ENCODE data around the gene MYPN. TPM values are rescaled to one million over a fixed set of nuclear protein-coding genes. Genes with fewer than 3 reads are reported as not detected.

The MYPN gene
- total RNA-seq, 4 donors from 2014 or later: 0.16 TPM; not detected in 3

- 80% methylated on average over 5 of the region's 5 CpGs for WGBS
- no peak for DNase-seq (ENCODE audit: low spot score in 2 of 2)
- TF ChIP-seq POLR2A (IDR thresholded peaks at IDR 0.05): no peak
- TF ChIP-seq POLR2AphosphoS5 (IDR thresholded peaks at IDR 0.05): no peak
- TF ChIP-seq EP300 (IDR thresholded peaks at IDR 0.05): no peak
- no peak for TF ChIP-seq CTCF (IDR thresholded peaks at IDR 0.05)
- Histone ChIP-seq H3K4me3 (no peak overlapping the region), H3K36me3 (no peaks in the 10 kb centered on the region), H3K27me3 (no peaks in the 10 kb centered on the region), H3K9me3 (no peaks in the 10 kb centered on the region), H3K4me1 (peaks cover 8% of the 10 kb centered on the region), H3K27ac (no peak overlapping the region)
Observed at GRCh38 chr10:68230268-68230667, 121.0 kb downstream of the MYPN start.

- H3K36me3 ChIP-seq: no peaks in the 10 kb centered on the region
- no peaks in the 10 kb centered on the region for H3K9me3 ChIP-seq
- peak overlapping the region; percentile 73 for H3K4me3 ChIP-seq
- peak overlapping the region; percentile 30 for H3K27ac ChIP-seq
- TF ChIP-seq CTCF (IDR thresholded peaks at IDR 0.05) (no peak), POLR2AphosphoS5 (IDR thresholded peaks at IDR 0.05) (no peak), EP300 (IDR thresholded peaks at IDR 0.05) (no peak), POLR2A (IDR thresholded peaks at IDR 0.05) (no peak)
- under 1% methylated on average over 42 of the region's 81 CpGs for WGBS
- DNase-seq (ENCODE audit: low spot score in 2 of 2): peak in 1 of 2 donors; percentile 69
- H3K4me1 ChIP-seq: peaks cover 8% of the 10 kb centered on the region
- no peaks in the 10 kb centered on the region for H3K27me3 ChIP-seq
Observed at GRCh38 chr10:68231106-68231816, 122.0 kb downstream of the MYPN start.

- DNase-seq (ENCODE audit: low spot score in 2 of 2): no peak
- H3K27ac ChIP-seq: peak within 1 kb of the TSS; percentile 30
- peaks cover 8% of the 10 kb centered on the region for H3K4me1 ChIP-seq
- no peaks in the 10 kb centered on the region for H3K27me3 ChIP-seq
- peak within 1 kb of the TSS; percentile 73 for H3K4me3 ChIP-seq
- WGBS: 45% methylated on average over 13 of the region's 13 CpGs
- H3K9me3 ChIP-seq: no peaks in the 10 kb centered on the region
- TF ChIP-seq CTCF (IDR thresholded peaks at IDR 0.05) (no peak), POLR2A (IDR thresholded peaks at IDR 0.05) (no peak), POLR2AphosphoS5 (IDR thresholded peaks at IDR 0.05) (no peak), EP300 (IDR thresholded peaks at IDR 0.05) (no peak)
- H3K36me3 ChIP-seq: no peaks in the 10 kb centered on the region
Observed at GRCh38 chr10:68231817-68232251, 122.5 kb downstream of the MYPN start, which contains the start of gene ATOH7. TSS of gene ATOH7 (minus strand) at chr10:68232113. CDS start at chr10:68231677, 436 bp downstream.

GRCh38 chr10:68233046-68233445, 123.8 kb downstream of the MYPN start:
- no peaks in the 10 kb centered on the region for H3K9me3 ChIP-seq
- 85% methylated on average over 3 of the region's 3 CpGs for WGBS
- H3K4me3 ChIP-seq: no peak overlapping the region
- H3K27ac ChIP-seq: no peak overlapping the region
- no peak for DNase-seq (ENCODE audit: low spot score in 2 of 2)
- peaks cover 8% of the 10 kb centered on the region for H3K4me1 ChIP-seq
- H3K36me3 ChIP-seq: no peaks in the 10 kb centered on the region
- TF ChIP-seq POLR2AphosphoS5 (IDR thresholded peaks at IDR 0.05) (no peak), EP300 (IDR thresholded peaks at IDR 0.05) (no peak), POLR2A (IDR thresholded peaks at IDR 0.05) (no peak), CTCF (IDR thresholded peaks at IDR 0.05) (no peak)
- no peaks in the 10 kb centered on the region for H3K27me3 ChIP-seq

- Histone ChIP-seq H3K9me3 (no peaks in the 10 kb centered on the region), H3K4me3 (no peak overlapping the region), H3K27ac (no peak overlapping the region), H3K27me3 (no peaks in the 10 kb centered on the region), H3K4me1 (peaks cover 8% of the 10 kb centered on the region), H3K36me3 (no peaks in the 10 kb centered on the region)
- TF ChIP-seq CTCF (IDR thresholded peaks at IDR 0.05): no peak
- TF ChIP-seq POLR2A (IDR thresholded peaks at IDR 0.05): no peak
- TF ChIP-seq EP300 (IDR thresholded peaks at IDR 0.05): no peak
- no peak for TF ChIP-seq POLR2AphosphoS5 (IDR thresholded peaks at IDR 0.05)
- no peak for DNase-seq (ENCODE audit: low spot score in 2 of 2)
- 45% methylated on average over 2 of the region's 2 CpGs for WGBS
Observed at GRCh38 chr10:68235111-68235510, 125.8 kb downstream of the MYPN start.

Measured in suprapubic skin (tissue), 4 donors.